ENCODE data around the gene TPSD1.
"Not testable (repeated sequence)": the region's sequence is repeated elsewhere in the genome, so short reads cannot be mapped to it uniquely, and the experiment has no call there.

TPSD1 gene

GRCh38 chr16:1222553-1223354 lies 33.1 kb upstream of the TPSD1 start:
- no peak for TF ChIP-seq CTCF (IDR thresholded peaks at IDR 0.05)

- no peak for TF ChIP-seq CTCF (IDR thresholded peaks at IDR 0.05)
Measured at GRCh38 chr16:1223355-1224214, 32.3 kb upstream of the TPSD1 start.

- TF ChIP-seq CTCF (IDR thresholded peaks at IDR 0.05) = no peak
Measured at GRCh38 chr16:1224558-1224957, 31.3 kb upstream of the TPSD1 start.

- TF ChIP-seq CTCF (IDR thresholded peaks at IDR 0.05) = no peak
Measured at GRCh38 chr16:1225051-1225451, 30.8 kb upstream of the TPSD1 start, which contains the start of gene TPSG1. Gene TPSG1, minus strand, starts transcription at chr16:1225268. Its CDS starts 16 bp downstream, at chr16:1225252.

- not testable (repeated sequence) for TF ChIP-seq CTCF (IDR thresholded peaks at IDR 0.05)
Measured at GRCh38 chr16:1230084-1230470, 25.8 kb upstream of the TPSD1 start, which contains the start of gene TPSB2. Gene TPSB2, minus strand, starts transcription at chr16:1230184. Its CDS starts 233 bp downstream, at chr16:1229951.

GRCh38 chr16:1237990-1238389 lies 17.9 kb upstream of the TPSD1 start:
- TF ChIP-seq CTCF (IDR thresholded peaks at IDR 0.05) = no peak

GRCh38 chr16:1240436-1240835 lies 15.4 kb upstream of the TPSD1 start, which contains the start of gene TPSAB1:
Gene TPSAB1, plus strand, starts transcription at chr16:1240705. Its CDS starts 234 bp downstream, at chr16:1240939.
- TF ChIP-seq CTCF (IDR thresholded peaks at IDR 0.05) = not testable (repeated sequence)
